Measurements from ENCODE around the gene NUDC. TPM values are rescaled to one million over a fixed set of nuclear protein-coding genes. Genes with fewer than 3 reads are reported as not detected.
"Not testable (repeated sequence)": the region's sequence is repeated elsewhere in the genome, so short reads cannot be mapped to it uniquely, and the experiment has no call there.

The NUDC gene
- total and polyA plus RNA-seq, 8 donors: 25.6 to 54.1 (median 33.5) TPM

- peaks cover 0 to 9% (median 0%) of the 10 kb centered on the region in 3 donors for H3K4me1 ChIP-seq
- TF ChIP-seq, protein P1, sequence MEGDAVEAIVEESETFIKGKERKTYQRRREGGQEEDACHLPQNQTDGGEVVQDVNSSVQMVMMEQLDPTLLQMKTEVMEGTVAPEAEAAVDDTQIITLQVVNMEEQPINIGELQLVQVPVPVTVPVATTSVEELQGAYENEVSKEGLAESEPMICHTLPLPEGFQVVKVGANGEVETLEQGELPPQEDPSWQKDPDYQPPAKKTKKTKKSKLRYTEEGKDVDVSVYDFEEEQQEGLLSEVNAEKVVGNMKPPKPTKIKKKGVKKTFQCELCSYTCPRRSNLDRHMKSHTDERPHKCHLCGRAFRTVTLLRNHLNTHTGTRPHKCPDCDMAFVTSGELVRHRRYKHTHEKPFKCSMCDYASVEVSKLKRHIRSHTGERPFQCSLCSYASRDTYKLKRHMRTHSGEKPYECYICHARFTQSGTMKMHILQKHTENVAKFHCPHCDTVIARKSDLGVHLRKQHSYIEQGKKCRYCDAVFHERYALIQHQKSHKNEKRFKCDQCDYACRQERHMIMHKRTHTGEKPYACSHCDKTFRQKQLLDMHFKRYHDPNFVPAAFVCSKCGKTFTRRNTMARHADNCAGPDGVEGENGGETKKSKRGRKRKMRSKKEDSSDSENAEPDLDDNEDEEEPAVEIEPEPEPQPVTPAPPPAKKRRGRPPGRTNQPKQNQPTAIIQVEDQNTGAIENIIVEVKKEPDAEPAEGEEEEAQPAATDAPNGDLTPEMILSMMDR (IDR thresholded peaks at IDR 0.05): no peak
- H3K36me3 ChIP-seq: no peaks in the 10 kb centered on the region
- FAIRE-seq: no peak
- no peak overlapping the region for H3K27ac ChIP-seq
- intact Hi-C loops (cut with DNase I): no loop called here
- 66 to 72% methylated on average over 3 of the region's 3 CpGs for WGBS, 2 donors
- H3K27me3 ChIP-seq: no peaks in the 10 kb centered on the region
- H3K9me3 ChIP-seq: no peaks in the 10 kb centered on the region
- H3K4me3 ChIP-seq: no peak overlapping the region
- no peak for DNase-seq
- ATAC-seq: no peak
These were observed 59.8 kb downstream of the NUDC start for GRCh38 chr1:26981146-26981846.

DNA sequence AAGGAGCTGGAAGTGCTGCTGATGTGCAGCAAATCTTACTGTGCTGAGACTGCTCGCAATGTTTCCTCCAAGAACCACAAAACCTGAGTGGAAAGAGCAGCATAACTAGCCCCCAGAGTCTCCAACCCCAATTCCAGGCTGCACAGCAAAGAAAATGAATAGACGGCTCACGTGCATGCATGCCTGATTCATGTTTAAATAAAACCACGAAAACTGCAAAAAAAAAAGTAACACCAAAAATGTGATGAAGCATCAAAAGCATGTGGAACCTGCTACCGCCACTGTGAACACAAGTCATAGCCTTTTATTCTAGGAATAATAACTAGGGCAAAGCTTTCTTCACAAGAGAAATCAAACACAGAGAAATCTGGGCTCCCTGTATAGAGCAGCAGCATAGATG lies 62.3 kb downstream of the NUDC start:
- DNase-seq (no peak), ATAC-seq (no peak), FAIRE-seq (no peak)
- intact Hi-C loops (cut with DNase I): no loop called here
- WGBS, 2 donors: 85 to 87% methylated on average over 5 of the region's 5 CpGs
- Histone ChIP-seq H3K27me3 (no peaks in the 10 kb centered on the region), H3K4me3 (no peak overlapping the region), H3K4me1 (peaks cover 0 to 3% (median 0%) of the 10 kb centered on the region in 3 donors), H3K36me3 (no peaks in the 10 kb centered on the region), H3K9me3 (no peaks in the 10 kb centered on the region), H3K27ac (no peak overlapping the region)
- TF ChIP-seq, protein P1 (IDR thresholded peaks at IDR 0.05): no peak

DNA sequence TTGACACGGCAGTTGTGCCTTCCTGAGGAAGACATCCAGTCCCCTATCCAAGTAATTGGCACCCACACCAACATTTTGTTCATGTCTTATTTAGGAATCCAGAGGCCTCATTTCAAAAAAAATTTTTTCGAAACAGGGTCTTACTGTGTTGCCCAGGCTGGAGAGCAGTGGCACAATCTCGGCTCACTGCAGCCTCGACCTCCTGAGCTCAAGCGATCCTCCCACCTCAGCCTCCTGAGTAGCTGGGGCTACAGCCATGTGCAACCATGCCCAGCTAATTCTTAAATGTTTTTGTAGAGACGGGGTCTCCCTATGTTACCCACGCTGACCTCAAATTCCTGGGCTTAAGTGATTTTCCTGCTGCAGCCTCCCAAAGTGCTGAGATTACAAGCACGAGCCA lies 62.7 kb downstream of the NUDC start:
- H3K9me3 ChIP-seq: no peaks in the 10 kb centered on the region
- no peaks in the 10 kb centered on the region for H3K27me3 ChIP-seq
- no peak for DNase-seq
- no peak overlapping the region for H3K4me3 ChIP-seq
- no peak for FAIRE-seq
- ATAC-seq: no peak
- H3K4me1 ChIP-seq: peaks cover 0 to 3% (median 0%) of the 10 kb centered on the region in 3 donors
- TF ChIP-seq, protein P1 (IDR thresholded peaks at IDR 0.05): no peak
- no peaks in the 10 kb centered on the region for H3K36me3 ChIP-seq
- WGBS, 2 donors: 90 to 93% methylated on average over 8 of the region's 8 CpGs
- intact Hi-C loops (cut with DNase I): no loop called here
- H3K27ac ChIP-seq: no peak overlapping the region

DNA sequence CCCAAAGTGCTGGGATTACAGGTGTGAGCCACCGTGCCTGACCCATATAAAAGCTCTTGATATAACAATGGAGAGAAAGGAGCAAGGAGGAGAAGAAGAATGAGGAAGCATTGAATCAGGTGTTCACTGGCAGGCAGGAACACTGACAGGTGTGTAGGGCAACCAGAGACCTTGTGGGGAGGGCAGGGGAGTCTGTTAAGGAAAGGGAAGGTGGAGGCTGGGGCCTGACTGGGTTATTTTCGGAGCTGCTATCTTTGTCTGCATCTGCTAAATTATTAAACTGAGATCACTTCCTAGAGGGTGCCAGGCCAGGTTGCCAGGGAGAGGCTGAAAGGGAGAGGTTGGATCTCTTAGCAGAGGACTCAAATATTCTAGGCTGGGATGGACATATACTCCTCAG lies 65.1 kb downstream of the NUDC start:
- Histone ChIP-seq H3K36me3 (no peaks in the 10 kb centered on the region), H3K9me3 (no peaks in the 10 kb centered on the region), H3K27ac (peak overlapping the region in 3 of 4 donors; percentile 13 to 73 (median 72)), H3K27me3 (no peaks in the 10 kb centered on the region), H3K4me1 (peaks cover 9 to 14% (median 12%) of the 10 kb centered on the region in 3 donors), H3K4me3 (no peak overlapping the region)
- ATAC-seq (peak; percentile 32 to 70 (median 68)), DNase-seq (peak in 1 of 6 donors; percentile 67), FAIRE-seq (no peak)
- WGBS, 2 donors: 43 to 45% methylated on average over 2 of the region's 2 CpGs
- TF ChIP-seq, protein P1 (IDR thresholded peaks at IDR 0.05): no peak
- intact Hi-C loops (cut with DNase I): no loop called here

GRCh38 chr1:26989403-26990109 lies 68.0 kb downstream of the NUDC start:
- 87 to 89% methylated on average over 12 of the region's 12 CpGs for WGBS, 2 donors
- H3K4me3 ChIP-seq; intact Hi-C loops (cut with DNase I); ATAC-seq; H3K36me3 ChIP-seq; FAIRE-seq; DNase-seq; H3K9me3 ChIP-seq; H3K27me3 ChIP-seq: not testable (repeated sequence)
- Histone ChIP-seq H3K4me1 (peaks cover 9 to 18% (median 14%) of the 10 kb centered on the region in 3 donors), H3K27ac (peak overlapping the region in 1 of 4 donors; percentile 63)
